IPS-15b (cell line): ENCODE data around the gene METAP2.
A peak's percentile ranks its signal among the peaks of the same experiment; 100 is the strongest.

Source experiments
- H3K27me3 ChIP-seq: one replicate; pipeline ENCODE4 v1.6.1; 2013; ENCODE audit warnings: low read length; ENCODE audit not compliant: control insufficient read depth, insufficient read depth
- H3K36me3 ChIP-seq: one replicate; pipeline ENCODE4 v1.6.1; 2013; ENCODE audit warnings: low read length; ENCODE audit not compliant: control insufficient read depth, insufficient read depth
- H3K4me1 ChIP-seq: one replicate; pipeline ENCODE4 v1.6.1; 2013; ENCODE audit warnings: mild to moderate bottlenecking, low read length; ENCODE audit not compliant: control insufficient read depth, insufficient read depth
- H3K4me3 ChIP-seq: one replicate; pipeline ENCODE4 v1.5.1; 2013; ENCODE audit warnings: low read depth, low read length
- H3K9ac ChIP-seq: one replicate; pipeline ENCODE4 v1.6.1; 2013; ENCODE audit warnings: low read depth, mild to moderate bottlenecking, low read length
- H3K9me3 ChIP-seq: one replicate; pipeline ENCODE4 v1.6.1; 2013; ENCODE audit warnings: mild to moderate bottlenecking, low read length; ENCODE audit not compliant: control insufficient read depth, insufficient read depth

The METAP2 gene

GRCh38 chr12:95543305-95543704 is 69.4 kb downstream of the METAP2 start:
- no peak overlapping the region for H3K4me3 ChIP-seq
- H3K9me3 ChIP-seq = no peaks in the 10 kb centered on the region
- no peaks in the 10 kb centered on the region for H3K27me3 ChIP-seq

DNA sequence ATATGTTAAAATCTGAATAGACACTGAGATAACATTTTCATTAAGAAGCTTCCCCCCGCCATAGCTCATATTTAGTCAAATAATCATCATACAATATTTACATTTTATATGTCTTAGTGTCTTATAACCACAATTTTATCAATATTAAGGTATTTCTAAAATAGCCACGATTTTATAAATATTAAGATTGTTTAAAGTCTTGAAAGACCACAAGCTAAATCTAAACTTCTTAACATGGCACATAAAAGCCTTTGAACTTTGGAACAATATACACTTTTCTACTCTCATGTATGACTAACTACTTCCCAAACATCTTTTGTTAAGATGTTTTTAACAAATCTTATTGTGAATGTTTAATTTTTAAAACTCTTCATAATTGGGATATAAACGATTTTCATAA is 70.8 kb downstream of the METAP2 start:
- H3K9me3 ChIP-seq = no peaks in the 10 kb centered on the region
- no peak overlapping the region for H3K9ac ChIP-seq
- H3K4me3 ChIP-seq = peak overlapping the region; percentile 76
- no peaks in the 10 kb centered on the region for H3K27me3 ChIP-seq
- H3K4me1 ChIP-seq = peaks cover 2% of the 10 kb centered on the region
- no peaks in the 10 kb centered on the region for H3K36me3 ChIP-seq

More at GRCh38 chr12:95543305-95543704, 69.4 kb downstream of the METAP2 start:
- Histone ChIP-seq H3K36me3 (no peaks in the 10 kb centered on the region), H3K9ac (no peak overlapping the region), H3K4me1 (peaks cover 9% of the 10 kb centered on the region)

- Histone ChIP-seq H3K9ac (no peak overlapping the region), H3K9me3 (no peaks in the 10 kb centered on the region)
Measured at GRCh38 chr12:95545303-95545702, 71.4 kb downstream of the METAP2 start.

GRCh38 chr12:95545731-95546490 is 72.0 kb downstream of the METAP2 start:
- no peaks in the 10 kb centered on the region for H3K36me3 ChIP-seq
- no peaks in the 10 kb centered on the region for H3K27me3 ChIP-seq
- H3K4me3 ChIP-seq = peak overlapping the region; percentile 76
- peaks cover 2% of the 10 kb centered on the region for H3K4me1 ChIP-seq
- H3K9ac ChIP-seq = peak overlapping the region; percentile 47
- H3K9me3 ChIP-seq = no peaks in the 10 kb centered on the region

More at GRCh38 chr12:95545303-95545702, 71.4 kb downstream of the METAP2 start:
- Histone ChIP-seq H3K36me3 (no peaks in the 10 kb centered on the region), H3K4me1 (peaks cover 2% of the 10 kb centered on the region), H3K4me3 (peak overlapping the region; percentile 76), H3K27me3 (no peaks in the 10 kb centered on the region)

- no peaks in the 10 kb centered on the region for H3K27me3 ChIP-seq
- no peaks in the 10 kb centered on the region for H3K9me3 ChIP-seq
- no peaks in the 10 kb centered on the region for H3K36me3 ChIP-seq
- peak overlapping the region; percentile 47 for H3K9ac ChIP-seq
- peak overlapping the region; percentile 76 for H3K4me3 ChIP-seq
- H3K4me1 ChIP-seq = peaks cover 2% of the 10 kb centered on the region
Measured at GRCh38 chr12:95546491-95546813, 72.5 kb downstream of the METAP2 start.

DNA sequence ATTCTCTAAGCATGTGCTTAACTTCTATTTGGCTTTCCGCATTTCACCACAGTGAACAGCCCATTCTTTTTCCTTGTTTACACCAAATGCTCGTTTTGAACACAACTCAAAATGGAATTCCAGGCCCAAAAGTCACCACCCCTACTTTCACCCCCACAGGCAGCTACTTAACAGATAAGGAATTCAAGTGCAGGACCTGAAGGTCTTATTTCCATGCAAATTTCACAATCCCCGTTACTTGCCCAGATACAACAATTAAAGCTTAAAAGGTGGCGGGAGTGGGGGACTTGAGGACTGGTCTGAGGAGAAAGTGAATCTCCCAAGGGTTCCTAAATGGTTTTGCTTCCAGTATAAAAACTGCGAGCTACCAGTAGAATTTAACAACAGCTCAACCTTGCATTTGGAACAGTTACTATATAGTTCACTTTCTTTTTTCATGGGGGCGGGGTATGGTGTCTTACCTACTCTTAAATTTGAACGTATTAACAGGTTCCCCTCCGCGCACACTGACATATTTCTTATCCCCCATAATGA is 73.6 kb downstream of the METAP2 start:
- Histone ChIP-seq H3K4me1 (peaks cover 9% of the 10 kb centered on the region), H3K4me3 (peak overlapping the region; percentile 76), H3K9me3 (no peaks in the 10 kb centered on the region), H3K27me3 (no peaks in the 10 kb centered on the region), H3K36me3 (no peaks in the 10 kb centered on the region), H3K9ac (peak overlapping the region; percentile 84)

DNA sequence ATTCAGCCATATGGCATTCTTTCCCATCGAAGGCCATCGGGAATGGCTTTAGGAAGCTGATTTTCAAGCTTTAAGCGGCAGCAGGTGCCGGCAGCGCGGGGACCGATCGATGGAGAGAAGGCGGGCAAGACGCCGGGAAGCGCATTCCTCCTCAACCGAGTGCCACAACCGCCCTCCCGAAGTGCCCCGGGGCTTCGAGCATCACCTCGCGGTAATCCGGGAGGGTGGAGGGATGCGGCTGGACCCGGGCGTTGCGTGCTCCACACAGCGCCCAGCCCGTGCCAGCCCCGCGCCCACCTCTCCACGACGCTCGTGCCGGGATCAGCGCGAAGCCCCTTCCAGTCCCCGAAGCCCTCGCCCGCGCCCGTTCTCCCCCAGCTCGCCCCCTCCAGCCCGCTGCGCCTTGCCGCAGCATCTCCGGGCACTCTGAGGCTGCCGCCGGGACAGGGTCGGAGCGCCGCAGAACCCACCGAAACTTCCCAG is 74.1 kb downstream of the METAP2 start:
- no peaks in the 10 kb centered on the region for H3K9me3 ChIP-seq
- H3K4me1 ChIP-seq = peaks cover 9% of the 10 kb centered on the region
- peak overlapping the region; percentile 84 for H3K9ac ChIP-seq
- H3K27me3 ChIP-seq = no peaks in the 10 kb centered on the region
- no peaks in the 10 kb centered on the region for H3K36me3 ChIP-seq
- H3K4me3 ChIP-seq = peak overlapping the region; percentile 76

DNA sequence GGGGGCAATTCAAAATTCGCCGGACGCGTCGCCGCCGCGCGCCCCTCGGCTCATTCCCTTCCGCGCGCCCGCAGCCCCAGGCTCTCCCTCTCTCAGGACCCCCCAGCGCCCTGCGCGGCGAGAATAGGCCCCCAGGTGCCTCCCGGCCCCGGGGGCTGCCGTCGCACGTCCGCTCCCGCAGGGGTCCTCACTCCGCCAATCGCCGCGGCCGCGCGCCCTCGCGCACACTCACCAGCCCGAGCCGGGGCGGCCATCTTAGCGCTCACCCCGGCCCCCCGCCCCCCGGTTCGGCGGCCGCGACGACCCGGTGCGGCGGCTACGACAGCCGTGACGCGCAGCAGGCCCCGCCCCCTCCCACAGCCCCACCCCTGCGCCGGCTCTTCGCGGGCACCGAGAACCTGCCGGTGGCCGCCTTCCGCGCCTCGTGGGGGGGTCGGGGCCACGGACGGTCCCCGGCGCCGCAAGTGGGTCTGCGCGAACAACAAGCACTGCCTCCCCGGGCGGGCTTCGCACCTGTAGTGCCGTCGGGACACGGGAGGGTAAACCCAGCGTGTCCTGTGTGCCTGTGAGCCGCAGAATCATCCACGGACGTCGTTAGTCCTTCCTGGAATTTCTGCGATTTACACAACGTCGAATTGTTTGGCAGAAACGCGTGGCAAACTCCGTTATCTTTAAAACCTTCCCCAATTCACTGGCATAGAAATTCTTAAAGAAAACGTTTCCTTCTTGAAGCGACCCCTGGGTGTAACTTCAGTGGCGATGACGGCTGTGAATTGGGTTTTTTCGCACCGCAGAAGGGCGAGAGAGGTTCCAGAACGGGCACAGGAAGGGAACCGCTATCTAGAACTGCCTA is 74.8 kb downstream of the METAP2 start:
- Histone ChIP-seq H3K9me3 (no peaks in the 10 kb centered on the region), H3K27me3 (no peaks in the 10 kb centered on the region), H3K4me1 (peaks cover 9% of the 10 kb centered on the region), H3K9ac (peak overlapping the region; percentile 84), H3K36me3 (no peaks in the 10 kb centered on the region), H3K4me3 (peak overlapping the region; percentile 76)

- peak overlapping the region; percentile 75 for H3K4me3 ChIP-seq
- H3K9ac ChIP-seq = peak overlapping the region; percentile 79
- no peaks in the 10 kb centered on the region for H3K9me3 ChIP-seq
- H3K27me3 ChIP-seq = no peaks in the 10 kb centered on the region
- H3K36me3 ChIP-seq = no peaks in the 10 kb centered on the region
- H3K4me1 ChIP-seq = peaks cover 12% of the 10 kb centered on the region
Measured at GRCh38 chr12:95549392-95550084, 75.6 kb downstream of the METAP2 start.

DNA sequence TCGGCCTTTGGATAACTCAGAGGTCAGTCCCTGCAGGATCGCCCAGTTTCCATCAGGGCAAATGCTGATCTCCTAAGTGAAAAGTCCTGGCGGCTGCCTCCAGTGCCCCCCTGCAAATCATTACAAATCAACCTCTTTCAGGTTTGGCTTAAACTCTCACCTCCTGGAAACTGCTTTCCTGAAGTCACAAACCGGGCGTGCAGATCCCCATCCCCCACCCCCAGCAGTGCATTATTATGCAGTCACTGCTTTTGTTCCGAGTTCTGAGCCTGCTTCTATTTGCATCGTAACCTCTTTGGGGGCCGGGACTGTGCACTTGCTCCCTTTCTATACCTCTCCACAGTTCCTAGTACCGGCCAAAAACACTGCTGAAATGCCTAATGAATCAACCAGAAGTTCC is 77.4 kb downstream of the METAP2 start, which contains the start of gene USP44:
TSS of gene USP44 (minus strand) at position 172 of the 400 bp plus-strand sequence. CDS start 17,220 bp downstream, outside the sequence.
- Histone ChIP-seq H3K36me3 (no peaks in the 10 kb centered on the region), H3K4me3 (peak within 1 kb of the TSS; percentile 75), H3K9me3 (no peaks in the 10 kb centered on the region), H3K27me3 (no peaks in the 10 kb centered on the region), H3K4me1 (peaks cover 10% of the 10 kb centered on the region), H3K9ac (peak within 1 kb of the TSS; percentile 89)

DNA sequence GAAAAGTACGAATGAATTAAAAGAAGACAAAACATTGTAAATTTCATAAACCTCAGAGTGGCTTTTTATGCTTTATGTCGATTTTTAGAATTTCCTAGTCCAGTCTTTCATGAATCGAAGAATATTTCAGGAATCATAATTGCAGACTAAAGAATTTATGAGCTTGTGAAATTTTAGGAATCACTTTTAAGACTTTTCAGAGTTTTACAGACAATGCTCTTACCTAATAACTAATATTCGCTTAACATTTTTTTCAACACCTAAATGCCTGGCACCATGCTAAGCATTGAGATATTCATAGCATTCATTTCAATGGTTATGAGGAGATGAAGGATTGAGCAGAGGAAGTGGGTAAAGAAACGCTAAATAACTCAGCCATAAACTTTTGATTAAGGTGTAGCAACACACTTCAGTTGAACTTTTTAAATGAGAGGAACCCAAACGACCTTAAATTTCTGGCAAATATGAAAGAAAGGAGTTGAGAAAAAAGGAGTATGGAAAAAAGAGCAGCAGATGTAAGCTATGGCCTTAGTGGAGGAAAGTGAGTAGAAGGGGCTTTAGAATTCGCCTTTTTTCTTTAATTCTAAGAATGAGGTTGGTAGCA is 78.1 kb downstream of the METAP2 start:
- Histone ChIP-seq H3K9me3 (no peaks in the 10 kb centered on the region), H3K9ac (peak overlapping the region; percentile 70), H3K36me3 (no peaks in the 10 kb centered on the region), H3K4me1 (peaks cover 10% of the 10 kb centered on the region), H3K27me3 (no peaks in the 10 kb centered on the region), H3K4me3 (peak overlapping the region; percentile 75)
